ENCODE measurements around the gene RABGAP1.
A peak's percentile ranks its signal among the peaks of the same experiment; 100 is the strongest.
"Not testable (repeated sequence)": the region's sequence is repeated elsewhere in the genome, so short reads cannot be mapped to it uniquely, and the experiment has no call there.

RABGAP1 gene

GRCh38 chr9:122940749-122941581, at the start of gene RABGAP1:
Gene RABGAP1 (plus strand): TSS chr9:122941020. CDS start chr9:122957060, 16,040 bp downstream.
- peak; percentile 99 for DNase-seq

DNA sequence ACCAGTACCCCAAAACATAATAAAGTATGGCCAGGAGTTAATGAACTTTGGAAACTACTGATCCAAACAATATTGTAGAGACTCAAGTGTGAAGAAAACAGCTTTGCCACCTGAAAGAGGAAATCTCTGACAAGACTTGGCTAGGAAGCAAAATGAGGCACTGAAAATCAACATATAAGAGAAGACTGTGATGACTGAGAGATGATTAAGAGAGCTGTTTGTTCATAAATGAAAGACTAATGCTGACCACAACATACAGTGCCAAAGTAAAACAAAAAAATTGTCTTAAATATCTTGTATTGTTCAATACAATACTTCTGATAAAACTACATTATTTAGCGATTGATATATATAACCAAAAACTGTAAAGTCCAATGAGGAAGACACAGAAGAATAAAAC, 42.9 kb upstream of the RABGAP1 start:
- no peak for DNase-seq

DNA sequence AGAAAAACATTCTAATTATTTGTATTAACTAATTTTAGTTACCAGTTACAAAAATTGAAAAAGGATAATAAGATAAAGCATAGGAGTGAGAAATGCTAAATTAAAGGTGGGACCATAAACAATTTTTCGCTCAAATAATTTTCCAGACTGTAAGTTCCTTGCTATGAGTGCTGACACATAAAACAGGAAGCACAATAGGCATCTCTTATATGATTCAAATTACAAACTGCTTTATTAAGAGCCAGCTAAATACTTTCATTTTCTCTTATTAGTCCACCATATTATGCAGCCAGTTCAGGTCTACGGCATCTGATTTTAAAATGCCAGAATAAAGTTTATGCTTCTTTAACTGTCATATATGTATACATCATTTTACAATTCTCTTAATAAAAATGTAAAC, 40.0 kb upstream of the RABGAP1 start:
- DNase-seq, result peak; percentile 62

- peak; percentile 73 for DNase-seq
Measured at GRCh38 chr9:122904466-122904822, 36.4 kb upstream of the RABGAP1 start.

DNA sequence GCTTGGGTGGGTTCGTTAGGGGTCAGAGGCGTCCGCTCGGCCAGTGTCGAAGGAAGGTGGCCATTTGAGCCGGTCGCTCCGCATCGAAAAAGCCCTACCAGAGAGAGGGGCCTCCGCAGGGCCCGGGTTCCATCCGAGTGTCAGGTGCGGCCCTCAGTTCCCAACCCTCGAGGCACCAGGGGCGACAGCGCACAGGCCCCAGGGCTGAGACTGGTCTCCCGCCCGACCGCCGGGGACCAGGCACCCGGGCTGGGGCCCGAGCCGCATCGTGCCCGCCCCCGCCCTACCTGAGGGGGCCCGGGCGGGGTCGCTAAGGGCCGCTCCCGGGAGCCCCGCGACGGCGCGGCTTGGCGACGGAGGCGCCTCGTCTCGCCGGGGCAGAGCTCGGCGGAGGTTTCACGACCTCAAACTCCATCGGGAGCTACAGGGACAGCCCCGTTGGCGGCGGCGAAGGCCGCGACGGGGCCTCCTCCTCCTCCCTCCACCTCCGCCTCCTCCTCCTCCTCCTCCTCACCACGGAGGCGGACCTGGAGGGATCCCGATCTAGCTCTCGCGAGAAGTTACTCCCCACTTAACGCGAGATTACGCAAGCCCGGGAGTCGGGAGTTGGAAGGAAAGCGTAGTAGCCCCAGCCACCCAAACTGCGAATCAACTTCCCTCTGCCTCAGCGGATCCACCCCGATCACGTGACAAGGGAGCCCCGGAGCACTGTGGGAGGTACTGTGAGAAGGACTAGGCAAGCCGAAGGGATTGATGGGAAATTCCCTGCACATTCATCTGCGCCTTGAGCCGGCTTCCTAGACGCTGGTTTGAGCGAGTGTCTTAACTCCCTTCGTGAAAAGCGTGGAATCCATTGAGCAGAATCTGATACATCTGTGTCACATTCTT, 35.8 kb upstream of the RABGAP1 start, which contains the start of gene RC3H2:
TSS of gene RC3H2 (minus strand) at position 537 of the 888 bp plus-strand sequence. CDS start 7,850 bp downstream, outside the sequence.
- DNase-seq, result peak; percentile 100

- not testable (repeated sequence) for DNase-seq
Measured at GRCh38 chr9:122906122-122906521, 34.7 kb upstream of the RABGAP1 start.

DNA sequence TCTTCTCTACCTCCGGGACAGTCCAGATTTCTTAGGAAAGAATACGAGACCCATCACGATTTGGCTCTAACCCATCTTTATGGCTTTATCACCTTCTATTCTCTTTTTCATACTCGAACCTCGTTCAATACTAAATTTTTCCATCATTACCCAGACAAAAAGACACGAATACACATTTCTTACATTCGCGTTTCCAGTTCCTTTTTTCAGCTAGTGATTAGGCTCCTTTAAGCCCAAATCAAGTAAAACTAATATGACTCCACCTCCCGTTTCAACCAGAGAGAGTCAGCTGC, 28.2 kb upstream of the RABGAP1 start:
- DNase-seq, result no peak

- DNase-seq, result peak; percentile 92
Measured at GRCh38 chr9:122912964-122913673, 27.7 kb upstream of the RABGAP1 start, which contains the start of gene ZBTB6. Gene ZBTB6 (minus strand): TSS chr9:122913323. CDS start chr9:122912072, 1,251 bp downstream.

DNA sequence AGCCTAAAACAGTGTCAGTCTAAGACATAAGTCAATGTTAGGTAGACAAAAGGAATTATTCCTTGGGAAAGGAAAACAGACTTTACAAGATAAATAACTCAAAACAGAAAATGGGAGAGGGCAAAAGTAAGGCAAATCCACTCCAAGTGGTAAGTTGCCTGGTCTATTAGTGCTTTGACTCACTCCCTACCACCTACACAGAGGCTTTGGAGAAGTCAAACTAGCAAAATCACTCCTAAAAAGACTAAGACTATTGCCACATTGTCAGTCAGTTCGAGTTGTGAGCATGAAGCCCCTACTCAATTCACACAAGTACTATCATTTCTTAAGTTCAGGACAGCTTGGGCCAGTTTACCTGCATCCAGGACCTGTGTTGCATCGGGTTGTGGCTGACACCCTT, 22.5 kb upstream of the RABGAP1 start:
- DNase-seq, result no peak

- no peak for DNase-seq
Measured at GRCh38 chr9:122922713-122923112, 18.1 kb upstream of the RABGAP1 start.

- DNase-seq, result no peak
Measured at GRCh38 chr9:122923947-122924346, 16.9 kb upstream of the RABGAP1 start.

GRCh38 chr9:122929796-122930354, 10.9 kb upstream of the RABGAP1 start:
- no peak for DNase-seq

DNA sequence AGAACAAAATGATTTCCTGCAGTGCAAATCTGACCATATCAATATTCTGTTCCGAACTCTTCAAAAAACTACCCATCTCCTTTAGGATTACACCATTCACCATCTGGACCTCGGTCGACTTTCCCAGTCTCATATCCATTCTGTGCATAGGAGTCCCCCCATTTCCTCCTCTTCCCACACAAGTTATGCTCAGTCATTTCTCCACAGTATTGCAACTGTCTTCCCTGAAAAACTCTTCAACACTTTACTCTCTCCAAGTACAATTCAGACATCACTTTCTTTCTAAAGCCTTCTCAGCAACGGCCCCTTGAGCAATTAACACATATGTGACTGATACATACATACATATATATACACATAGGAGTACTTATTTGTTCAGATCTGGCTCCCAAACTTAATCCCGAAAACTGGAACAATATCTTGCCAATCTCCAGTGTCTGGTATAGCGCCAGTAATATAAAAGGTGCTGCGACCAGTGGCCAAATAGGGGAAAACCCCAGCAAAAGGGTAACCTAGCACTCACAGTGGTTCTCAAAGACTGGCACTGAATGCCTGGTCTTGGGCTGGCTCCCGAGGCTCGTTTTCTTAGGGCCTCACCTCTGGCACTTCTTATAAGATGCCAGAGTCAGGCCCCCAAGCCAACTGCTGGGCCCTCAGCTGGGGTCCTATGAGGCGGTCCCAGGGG, 10.1 kb upstream of the RABGAP1 start:
- DNase-seq, result no peak

DNA sequence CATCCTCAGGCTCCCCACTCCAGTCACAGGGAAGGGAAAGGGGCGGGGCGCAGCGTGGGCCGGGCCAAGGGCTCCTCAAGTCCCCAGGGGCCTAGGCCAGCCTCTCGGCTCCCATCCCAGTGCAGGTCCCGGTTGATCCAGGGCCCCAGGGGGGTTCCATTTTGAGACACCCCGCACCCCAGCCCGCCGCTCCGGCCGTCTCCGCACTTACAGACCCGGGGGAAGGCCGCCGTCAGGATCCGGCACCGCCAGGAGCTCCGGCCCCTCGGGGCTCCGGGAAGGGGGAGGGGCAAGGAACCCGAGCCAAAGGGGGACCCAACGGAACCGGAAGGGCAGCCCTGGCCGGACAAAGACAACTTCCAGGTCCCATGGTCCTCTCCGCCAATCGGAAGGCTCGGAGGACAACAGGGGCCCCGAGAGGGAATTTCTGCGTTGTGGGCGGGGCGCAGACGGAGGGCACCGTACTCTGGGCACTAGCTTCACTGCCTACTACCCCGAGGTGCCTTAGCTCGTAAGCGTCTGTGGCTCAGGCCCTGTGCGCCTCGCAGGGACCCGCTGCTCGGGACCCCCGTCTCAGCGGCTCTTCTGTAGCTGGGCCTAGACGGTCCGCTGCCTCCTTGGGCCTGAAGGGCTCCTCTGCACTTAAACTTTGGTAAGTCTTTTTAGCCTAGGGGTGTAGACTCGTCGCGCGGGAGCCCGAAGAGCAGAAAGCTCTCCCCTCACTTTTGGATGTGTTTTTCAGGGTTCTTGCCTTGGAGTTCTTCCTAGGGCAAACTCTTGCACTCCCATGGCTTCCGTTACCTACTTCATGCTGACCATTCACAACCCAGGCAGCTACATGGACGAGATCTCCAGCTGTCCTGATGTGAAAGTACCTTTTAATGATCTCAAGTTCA, 9.3 kb upstream of the RABGAP1 start, which contains the start of gene ZBTB26:
TSS of gene ZBTB26 (minus strand) at position 287 of the 896 bp plus-strand sequence. CDS start 11,578 bp downstream, outside the sequence.
- DNase-seq, result peak; percentile 96

GRCh38 chr9:122936464-122936863, 4.4 kb upstream of the RABGAP1 start:
- DNase-seq, result no peak

DNA sequence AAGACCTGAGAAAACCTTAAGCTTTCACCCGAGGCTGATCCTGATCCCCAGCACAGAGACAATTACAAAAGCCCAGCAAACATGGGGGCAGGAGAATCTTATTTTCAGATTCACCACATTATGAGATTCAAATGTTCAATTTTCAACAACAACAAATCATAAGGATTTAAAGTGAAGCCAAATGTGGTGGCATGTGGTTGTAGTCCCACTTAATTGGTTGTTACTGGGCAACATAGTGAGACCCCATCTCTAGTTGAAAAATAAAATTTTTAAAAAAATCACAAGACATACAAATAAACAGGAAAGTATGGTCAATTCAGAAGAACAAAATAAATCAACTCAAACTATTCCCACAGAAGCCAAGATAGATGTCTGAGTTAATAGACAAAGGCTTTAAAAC, 3.9 kb upstream of the RABGAP1 start:
- no peak for DNase-seq

DNA sequence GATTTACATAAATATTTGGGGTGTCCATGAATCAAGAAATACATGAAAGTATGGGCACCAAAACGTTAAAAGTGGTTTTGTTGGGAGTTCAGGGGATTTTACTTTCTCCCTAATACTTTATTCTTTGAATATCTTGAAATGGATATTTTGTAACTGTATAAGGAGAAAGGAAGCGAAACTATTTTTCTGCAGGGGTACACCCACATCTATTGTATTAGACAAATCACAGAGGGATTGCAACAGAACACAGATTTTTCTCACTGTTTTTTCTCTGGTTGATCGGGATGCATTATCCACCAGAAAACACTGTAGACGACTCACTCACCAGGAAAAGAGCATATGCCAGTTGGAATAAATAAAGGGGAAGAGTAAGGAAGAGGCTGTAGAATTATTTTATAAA, 1.2 kb upstream of the RABGAP1 start:
- DNase-seq, result no peak

DNA sequence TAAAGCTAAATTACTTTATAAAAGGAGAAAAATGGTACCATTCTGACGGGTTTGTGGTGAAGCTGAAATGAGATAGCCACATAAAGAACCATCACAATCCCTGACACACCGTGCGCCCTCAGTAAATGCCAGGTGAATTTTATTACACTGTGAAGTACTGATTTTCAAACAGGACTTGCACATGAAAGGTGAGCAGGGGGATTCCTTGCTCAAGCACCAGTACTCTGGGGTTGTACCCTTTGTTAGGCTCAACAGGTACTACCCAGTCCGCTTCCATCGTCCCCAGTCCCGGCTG, 419 bp upstream of the RABGAP1 start:
- no peak for DNase-seq

- peak; percentile 69 for DNase-seq
Measured at GRCh38 chr9:122941582-122942234, 888 bp downstream of the RABGAP1 start.
